ENCODE measurements around the gene NUTM2A.
"Not testable (repeated sequence)": the region's sequence is repeated elsewhere in the genome, so short reads cannot be mapped to it uniquely, and the experiment has no call there.

DNA sequence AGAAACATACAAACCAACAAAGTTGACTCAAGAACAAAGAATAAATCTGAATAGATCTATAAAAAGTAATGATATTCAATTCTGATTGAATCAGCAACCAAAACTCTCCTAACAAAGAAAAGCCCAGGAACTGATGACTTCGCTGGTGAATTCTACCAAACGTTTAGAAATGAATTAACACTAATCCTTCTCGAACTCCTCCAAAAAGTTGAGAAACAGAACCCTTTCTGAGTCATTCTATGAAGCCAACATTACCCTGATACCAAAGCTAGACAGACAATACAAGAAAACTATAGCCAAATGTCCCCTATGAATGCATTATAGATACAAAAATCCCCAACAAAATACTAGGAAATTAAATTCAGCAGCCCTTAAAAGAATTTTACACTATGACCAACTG, 16.9 kb downstream of the NUTM2A start:
- TF ChIP-seq CTCF, POLR2A (IDR thresholded peaks at IDR 0.05): not testable (repeated sequence)

All from lower leg skin (tissue), 3 donors.